Astrocyte (in vitro differentiated cells and primary cell): Measurements from ENCODE around the gene SLC25A48. TPM values are rescaled to one million over a fixed set of nuclear protein-coding genes. Genes with fewer than 3 reads are reported as not detected.

ENCODE experiments used
- DNase-seq: peaks from one replicate; pipeline ENCODE4 v3.0.0-alpha.2; 2010; ENCODE audit warnings: low read depth
- FAIRE-seq: peaks from 2 replicates; lab custom pipeline; 2011; peaks lifted over from hg19 to GRCh38; lab: Jason Lieb, UNC
- H2AFZ ChIP-seq: 2 replicates; pipeline ENCODE4 v1.6.0; 2012; ENCODE audit warnings: low read depth, low read length, inconsistent platforms
- H3K27ac ChIP-seq: 2 replicates; pipeline ENCODE4 v1.5.1; 2011; ENCODE audit warnings: low read depth, low read length, inconsistent platforms
- H3K27me3 ChIP-seq: 2 replicates; pipeline ENCODE4 v1.6.0; 2011; ENCODE audit warnings: low read length, inconsistent platforms; ENCODE audit not compliant: insufficient read depth
- H3K36me3 ChIP-seq: 2 replicates; pipeline ENCODE4 v1.5.1; 2011; ENCODE audit warnings: low read length, inconsistent platforms; ENCODE audit not compliant: insufficient read depth
- H3K4me1 ChIP-seq: 2 replicates; pipeline ENCODE4 v1.5.1; 2011; ENCODE audit warnings: low read length, inconsistent platforms; ENCODE audit not compliant: insufficient read depth
- H3K4me2 ChIP-seq: 2 replicates; pipeline ENCODE4 v1.6.0; 2012; ENCODE audit warnings: low read length, inconsistent platforms
- H3K4me3 ChIP-seq: 2 replicates; pipeline ENCODE4 v1.5.1; 2011; ENCODE audit warnings: low read depth, mild to moderate bottlenecking, low read length, inconsistent platforms; ENCODE audit not compliant: insufficient read depth
- H3K79me2 ChIP-seq: 2 replicates; pipeline ENCODE4 v1.6.0; 2012; ENCODE audit warnings: mild to moderate bottlenecking, low read length, inconsistent platforms; ENCODE audit not compliant: insufficient read depth
- H3K9ac ChIP-seq: 2 replicates; pipeline ENCODE4 v1.6.0; 2012; ENCODE audit warnings: mild to moderate bottlenecking, low read length, inconsistent platforms
- H3K9me3 ChIP-seq: 2 replicates; pipeline ENCODE4 v1.5.1; 2012; ENCODE audit warnings: low read depth, mild to moderate bottlenecking, low read length, inconsistent platforms; ENCODE audit not compliant: insufficient read depth
- H4K20me1 ChIP-seq: 2 replicates; pipeline ENCODE4 v1.6.0; 2012; ENCODE audit warnings: low read length, inconsistent platforms; ENCODE audit not compliant: insufficient read depth
- H3K27ac Mint-ChIP-seq: one replicate; pipeline ENCODE4 v1.8.0; 2021; ENCODE audit warnings: mild to moderate bottlenecking, mixed read lengths; ENCODE audit not compliant: unreplicated experiment
- H3K27me3 Mint-ChIP-seq: one replicate; pipeline ENCODE4 v1.8.0; 2021; ENCODE audit warnings: low read depth, mixed read lengths; ENCODE audit not compliant: unreplicated experiment
- H3K36me3 Mint-ChIP-seq: one replicate; pipeline ENCODE4 v1.8.0; 2021; ENCODE audit warnings: low read depth, mixed read lengths; ENCODE audit not compliant: unreplicated experiment
- H3K4me1 Mint-ChIP-seq: one replicate; pipeline ENCODE4 v1.8.0; 2021; ENCODE audit warnings: low read depth, mixed read lengths; ENCODE audit not compliant: unreplicated experiment
- H3K4me3 Mint-ChIP-seq: one replicate; pipeline ENCODE4 v1.8.0; 2021; ENCODE audit warnings: mild to moderate bottlenecking, moderate library complexity, mixed read lengths; ENCODE audit not compliant: unreplicated experiment
- H3K9me3 Mint-ChIP-seq: one replicate; pipeline ENCODE4 v1.8.0; 2021; ENCODE audit warnings: mild to moderate bottlenecking, mixed read lengths; ENCODE audit not compliant: unreplicated experiment
- EZH2 ChIP-seq: IDR thresholded peaks from 2 replicates; pipeline ENCODE4 v1.6.1; 2012; ENCODE audit warnings: mild to moderate bottlenecking, low read length, inconsistent platforms; ENCODE audit not compliant: insufficient read depth
- total RNA-seq: library from RNA; stranded (reverse); gene quantifications from 2 replicates; pipeline ENCODE4 v1.2.1, GENCODE V29; 2021
- TF ChIP-seq, protein P1 (sequence below): IDR thresholded peaks from 2 replicates; pipeline ENCODE4 v1.5.1; 2011; ENCODE audit warnings: low read depth, mild to moderate bottlenecking, inconsistent platforms, low read length, moderate library complexity; ENCODE audit not compliant: insufficient read depth

Gene SLC25A48
- total RNA-seq, 1 donor from 2014 or later, result not detected

DNA sequence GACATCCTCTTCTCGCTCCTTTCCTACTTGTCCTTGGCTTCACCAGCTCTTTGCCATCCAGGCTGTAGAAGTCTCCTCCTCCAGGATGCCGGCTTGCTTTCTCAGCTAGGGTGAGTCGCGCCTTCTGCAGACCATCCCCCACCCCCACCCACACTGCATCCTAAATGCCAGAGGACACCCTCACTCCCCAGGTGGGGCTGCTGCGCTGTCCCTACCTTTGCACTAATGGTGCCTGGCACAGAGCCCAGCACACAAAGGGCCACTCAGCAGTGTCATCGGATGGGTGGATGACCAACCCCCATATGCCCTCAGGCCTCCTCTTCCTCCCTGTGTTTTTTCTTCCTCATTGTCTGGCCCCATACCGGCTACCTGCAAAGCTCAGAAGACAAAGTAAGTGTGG is 46.3 kb downstream of the SLC25A48 start:
- Mint-ChIP-seq H3K27me3 (peaks cover 62% of the 10 kb centered on the region), H3K4me3 (no peak overlapping the region), H3K9me3 (peaks cover 2% of the 10 kb centered on the region), H3K27ac (peak overlapping the region; percentile 6), H3K36me3 (no peaks in the 10 kb centered on the region), H3K4me1 (peaks cover 14% of the 10 kb centered on the region)
- peaks cover 24% of the 10 kb centered on the region for H3K27me3 ChIP-seq
- H2AFZ ChIP-seq, result no peak overlapping the region
- no peaks in the 10 kb centered on the region for H3K9me3 ChIP-seq
- no peak overlapping the region for H3K4me3 ChIP-seq
- no peak overlapping the region for H3K4me2 ChIP-seq
- H4K20me1 ChIP-seq, result no peaks in the 10 kb centered on the region
- H3K27ac ChIP-seq, result no peak overlapping the region
- no peaks in the 10 kb centered on the region for H3K79me2 ChIP-seq
- H3K4me1 ChIP-seq, result no peaks in the 10 kb centered on the region
- no peaks in the 10 kb centered on the region for H3K36me3 ChIP-seq
- TF ChIP-seq, protein P1, sequence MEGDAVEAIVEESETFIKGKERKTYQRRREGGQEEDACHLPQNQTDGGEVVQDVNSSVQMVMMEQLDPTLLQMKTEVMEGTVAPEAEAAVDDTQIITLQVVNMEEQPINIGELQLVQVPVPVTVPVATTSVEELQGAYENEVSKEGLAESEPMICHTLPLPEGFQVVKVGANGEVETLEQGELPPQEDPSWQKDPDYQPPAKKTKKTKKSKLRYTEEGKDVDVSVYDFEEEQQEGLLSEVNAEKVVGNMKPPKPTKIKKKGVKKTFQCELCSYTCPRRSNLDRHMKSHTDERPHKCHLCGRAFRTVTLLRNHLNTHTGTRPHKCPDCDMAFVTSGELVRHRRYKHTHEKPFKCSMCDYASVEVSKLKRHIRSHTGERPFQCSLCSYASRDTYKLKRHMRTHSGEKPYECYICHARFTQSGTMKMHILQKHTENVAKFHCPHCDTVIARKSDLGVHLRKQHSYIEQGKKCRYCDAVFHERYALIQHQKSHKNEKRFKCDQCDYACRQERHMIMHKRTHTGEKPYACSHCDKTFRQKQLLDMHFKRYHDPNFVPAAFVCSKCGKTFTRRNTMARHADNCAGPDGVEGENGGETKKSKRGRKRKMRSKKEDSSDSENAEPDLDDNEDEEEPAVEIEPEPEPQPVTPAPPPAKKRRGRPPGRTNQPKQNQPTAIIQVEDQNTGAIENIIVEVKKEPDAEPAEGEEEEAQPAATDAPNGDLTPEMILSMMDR, result no peak
- no peak for TF ChIP-seq EZH2
- FAIRE-seq (no peak), DNase-seq (no peak)
- H3K9ac ChIP-seq, result no peak overlapping the region

GRCh38 chr5:135881244-135881643 is 46.8 kb downstream of the SLC25A48 start:
- Histone ChIP-seq H3K27ac (no peak overlapping the region), H2AFZ (no peak overlapping the region), H3K4me1 (no peaks in the 10 kb centered on the region), H3K79me2 (no peaks in the 10 kb centered on the region), H3K4me2 (no peak overlapping the region), H3K36me3 (no peaks in the 10 kb centered on the region), H3K4me3 (no peak overlapping the region), H3K27me3 (peaks cover 24% of the 10 kb centered on the region), H4K20me1 (no peaks in the 10 kb centered on the region), H3K9me3 (no peaks in the 10 kb centered on the region), H3K9ac (no peak overlapping the region)
- Mint-ChIP-seq H3K27ac (no peak overlapping the region), H3K27me3 (peaks cover 62% of the 10 kb centered on the region), H3K9me3 (peaks cover 2% of the 10 kb centered on the region), H3K4me1 (peaks cover 14% of the 10 kb centered on the region), H3K4me3 (no peak overlapping the region), H3K36me3 (no peaks in the 10 kb centered on the region)
- TF ChIP-seq EZH2, result no peak
- TF ChIP-seq, protein P1, result no peak
- DNase-seq, result no peak
- FAIRE-seq, result no peak

DNA sequence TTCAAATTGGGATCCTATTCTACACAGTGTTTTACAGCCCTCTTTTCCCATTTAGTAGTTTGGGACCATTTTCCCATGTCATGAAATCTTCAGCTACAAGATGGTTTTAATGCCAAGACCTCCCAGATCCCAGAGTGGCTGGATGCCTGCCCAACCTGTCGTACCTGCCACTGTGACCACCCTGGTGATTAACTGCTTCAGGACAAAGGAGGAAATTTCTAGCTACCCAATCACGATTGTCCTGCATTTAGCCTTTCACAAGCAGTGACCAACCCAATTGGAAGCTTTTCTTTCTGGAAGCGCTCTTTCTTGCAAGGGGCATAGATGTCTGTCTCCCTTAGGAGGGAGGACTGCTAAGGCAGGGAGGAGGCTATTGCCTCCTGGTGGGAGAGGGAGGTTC is 47.4 kb downstream of the SLC25A48 start:
- FAIRE-seq, result no peak
- no peak overlapping the region for H3K9ac ChIP-seq
- Mint-ChIP-seq H3K27ac (no peak overlapping the region), H3K9me3 (peaks cover 2% of the 10 kb centered on the region), H3K4me1 (peaks cover 14% of the 10 kb centered on the region), H3K27me3 (peaks cover 59% of the 10 kb centered on the region), H3K36me3 (no peaks in the 10 kb centered on the region), H3K4me3 (no peak overlapping the region)
- no peaks in the 10 kb centered on the region for H4K20me1 ChIP-seq
- H3K27ac ChIP-seq, result no peak overlapping the region
- no peak overlapping the region for H3K4me2 ChIP-seq
- no peak overlapping the region for H2AFZ ChIP-seq
- no peak overlapping the region for H3K4me3 ChIP-seq
- no peaks in the 10 kb centered on the region for H3K9me3 ChIP-seq
- TF ChIP-seq, protein P1, result no peak
- no peak for TF ChIP-seq EZH2
- H3K79me2 ChIP-seq, result no peaks in the 10 kb centered on the region
- no peaks in the 10 kb centered on the region for H3K4me1 ChIP-seq
- no peak for DNase-seq
- no peaks in the 10 kb centered on the region for H3K36me3 ChIP-seq
- peaks cover 24% of the 10 kb centered on the region for H3K27me3 ChIP-seq
